A673 (cell line): Measurements from ENCODE around the gene MLEC.

Source experiments
- EZH2 ChIP-seq: fragments of 200-600 bp; sonication (generic); IDR thresholded peaks from 2 replicates; pipeline ENCODE4 v1.6.1; 2017; ENCODE audit warnings: borderline replicate concordance, low read depth, mild to moderate bottlenecking, mixed read lengths, antibody characterized with exemption, low read length; ENCODE audit not compliant: poor library complexity, severe bottlenecking
- TF ChIP-seq, protein P1 (sequence below): fragments of 300-800, 200-600 bp; sonication (generic); conservative IDR thresholded peaks from 2 replicates; pipeline ENCODE4 v1.5.1; 2017; ENCODE audit warnings: low read depth, mild to moderate bottlenecking, antibody characterized with exemption, low read length, moderate library complexity, mixed read lengths

DNA sequence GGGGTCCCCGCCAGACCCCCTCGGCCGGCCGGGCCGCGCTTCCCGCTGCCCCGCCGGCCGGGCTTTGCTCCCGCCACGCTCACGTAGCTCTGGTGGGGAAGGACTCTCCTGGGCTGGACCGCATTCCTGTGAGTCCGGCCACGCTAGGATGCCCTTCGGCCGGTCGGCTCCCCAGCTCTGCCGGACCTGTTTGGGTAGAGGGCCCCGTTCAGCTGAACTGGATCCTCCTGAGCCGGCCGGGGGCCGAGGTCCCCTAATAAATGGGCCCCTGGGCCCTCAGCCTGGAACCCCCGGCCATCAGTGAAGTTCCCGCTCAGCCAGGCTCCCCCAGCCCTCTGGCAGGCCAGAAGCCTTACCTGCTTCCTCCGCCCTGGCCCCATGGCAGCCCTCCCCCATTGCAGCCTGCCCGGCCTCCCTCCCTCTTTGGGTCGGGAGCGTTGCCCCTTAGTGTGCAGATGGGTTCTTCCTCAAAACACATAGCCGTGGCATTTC, 23.9 kb downstream of the MLEC start:
- TF ChIP-seq, protein P1, sequence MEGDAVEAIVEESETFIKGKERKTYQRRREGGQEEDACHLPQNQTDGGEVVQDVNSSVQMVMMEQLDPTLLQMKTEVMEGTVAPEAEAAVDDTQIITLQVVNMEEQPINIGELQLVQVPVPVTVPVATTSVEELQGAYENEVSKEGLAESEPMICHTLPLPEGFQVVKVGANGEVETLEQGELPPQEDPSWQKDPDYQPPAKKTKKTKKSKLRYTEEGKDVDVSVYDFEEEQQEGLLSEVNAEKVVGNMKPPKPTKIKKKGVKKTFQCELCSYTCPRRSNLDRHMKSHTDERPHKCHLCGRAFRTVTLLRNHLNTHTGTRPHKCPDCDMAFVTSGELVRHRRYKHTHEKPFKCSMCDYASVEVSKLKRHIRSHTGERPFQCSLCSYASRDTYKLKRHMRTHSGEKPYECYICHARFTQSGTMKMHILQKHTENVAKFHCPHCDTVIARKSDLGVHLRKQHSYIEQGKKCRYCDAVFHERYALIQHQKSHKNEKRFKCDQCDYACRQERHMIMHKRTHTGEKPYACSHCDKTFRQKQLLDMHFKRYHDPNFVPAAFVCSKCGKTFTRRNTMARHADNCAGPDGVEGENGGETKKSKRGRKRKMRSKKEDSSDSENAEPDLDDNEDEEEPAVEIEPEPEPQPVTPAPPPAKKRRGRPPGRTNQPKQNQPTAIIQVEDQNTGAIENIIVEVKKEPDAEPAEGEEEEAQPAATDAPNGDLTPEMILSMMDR, result no peak
- TF ChIP-seq EZH2, result no peak
